ENCODE data around the gene SMTNL2.

The SMTNL2 gene

DNA sequence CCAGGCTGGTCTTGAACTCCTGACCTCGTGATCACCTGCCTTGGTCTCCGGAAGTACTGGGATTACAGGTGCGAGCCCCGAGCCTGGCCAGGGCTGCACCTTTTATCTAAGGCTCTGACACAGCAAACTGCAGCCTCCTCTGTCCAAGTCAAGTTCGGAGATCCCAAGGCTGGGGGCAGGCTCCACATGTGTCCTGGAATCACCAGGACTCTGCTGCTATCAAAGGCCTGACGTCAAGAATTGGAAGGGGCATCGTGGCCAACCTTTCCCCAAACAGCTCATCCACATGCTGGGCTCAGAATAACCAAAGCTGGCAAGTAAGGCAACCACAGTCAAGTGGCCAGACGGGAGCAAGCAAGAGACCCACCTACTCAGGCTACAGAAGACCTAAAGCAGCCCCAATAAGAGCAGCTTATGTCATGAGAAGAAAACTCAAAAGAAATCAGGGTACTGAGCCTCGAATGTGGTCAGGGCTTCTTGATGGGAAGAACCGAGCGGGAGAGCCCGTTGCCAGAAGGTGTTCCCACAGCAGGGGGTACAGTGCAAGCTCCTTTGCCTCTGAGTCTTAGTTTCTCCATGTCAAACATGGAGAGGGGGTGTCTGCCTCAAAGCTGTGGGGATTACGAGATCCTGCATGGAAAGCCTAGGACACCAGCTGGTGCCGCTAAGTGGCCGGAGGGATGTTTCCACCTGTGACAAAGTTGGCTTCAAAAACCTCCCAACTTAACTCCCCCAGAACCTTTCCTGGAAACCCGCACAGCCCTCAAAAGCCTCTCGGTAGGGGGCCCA is 37.0 kb upstream of the SMTNL2 start:
- DNase-seq: no peak

DNA sequence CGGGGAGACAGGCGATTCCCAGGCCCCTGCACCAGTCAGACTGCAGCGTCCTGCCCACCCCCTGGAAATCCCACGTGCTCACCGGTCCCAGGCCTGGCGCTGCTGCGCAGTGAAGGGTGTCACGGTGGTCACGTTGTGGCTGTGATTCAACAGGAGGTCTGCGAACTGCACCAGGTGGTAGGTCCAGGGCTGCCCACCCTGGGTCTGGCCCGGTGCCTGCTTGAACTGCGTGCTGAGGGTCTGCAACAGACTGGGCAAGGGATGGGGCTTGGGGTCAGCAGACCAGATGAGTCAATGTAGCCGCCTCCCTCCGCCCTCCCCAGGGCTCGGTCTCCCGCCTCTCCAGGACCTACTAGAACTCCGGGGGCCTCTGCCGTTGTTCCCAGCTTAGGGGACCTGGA is 36.3 kb upstream of the SMTNL2 start:
- DNase-seq: no peak

DNA sequence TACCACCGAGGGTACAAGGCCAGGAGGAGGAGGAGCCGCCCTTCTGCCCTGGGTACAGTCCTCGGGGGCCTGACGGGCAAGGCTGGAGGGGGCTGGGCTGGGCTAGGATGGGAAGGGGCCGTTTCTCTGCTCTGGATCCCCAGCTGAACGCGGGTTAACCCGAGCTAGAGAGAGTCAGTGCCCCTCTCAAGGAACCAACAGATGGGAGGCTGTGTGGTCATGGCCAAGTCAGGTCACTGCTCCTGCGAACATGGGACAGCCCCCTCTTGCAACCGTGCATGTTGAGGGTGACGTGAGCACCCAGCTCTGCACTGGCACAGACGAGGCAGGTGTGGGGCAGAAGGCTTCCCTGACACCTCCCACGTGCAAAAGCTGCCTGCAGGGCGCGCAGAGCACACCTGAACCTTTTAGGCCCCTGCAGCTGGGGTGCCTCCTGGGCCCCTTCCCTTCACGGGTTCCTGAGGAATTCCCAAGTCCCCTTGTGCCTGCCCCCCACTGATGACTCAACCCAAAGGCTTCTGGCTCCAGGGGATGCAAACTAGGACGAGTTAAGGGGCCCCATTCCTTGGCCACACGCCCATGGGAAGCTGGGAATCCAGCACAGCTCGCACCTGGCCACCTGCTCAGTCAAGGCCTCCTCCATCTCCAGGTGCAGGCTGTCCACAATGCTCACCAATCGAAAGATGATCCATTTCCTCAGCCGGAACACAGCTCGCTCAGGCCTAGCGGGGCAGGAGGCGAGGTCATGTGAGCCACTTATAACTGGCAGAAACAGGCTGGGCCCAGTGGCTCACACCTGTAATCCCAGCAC is 35.4 kb upstream of the SMTNL2 start:
- no peak for DNase-seq

DNA sequence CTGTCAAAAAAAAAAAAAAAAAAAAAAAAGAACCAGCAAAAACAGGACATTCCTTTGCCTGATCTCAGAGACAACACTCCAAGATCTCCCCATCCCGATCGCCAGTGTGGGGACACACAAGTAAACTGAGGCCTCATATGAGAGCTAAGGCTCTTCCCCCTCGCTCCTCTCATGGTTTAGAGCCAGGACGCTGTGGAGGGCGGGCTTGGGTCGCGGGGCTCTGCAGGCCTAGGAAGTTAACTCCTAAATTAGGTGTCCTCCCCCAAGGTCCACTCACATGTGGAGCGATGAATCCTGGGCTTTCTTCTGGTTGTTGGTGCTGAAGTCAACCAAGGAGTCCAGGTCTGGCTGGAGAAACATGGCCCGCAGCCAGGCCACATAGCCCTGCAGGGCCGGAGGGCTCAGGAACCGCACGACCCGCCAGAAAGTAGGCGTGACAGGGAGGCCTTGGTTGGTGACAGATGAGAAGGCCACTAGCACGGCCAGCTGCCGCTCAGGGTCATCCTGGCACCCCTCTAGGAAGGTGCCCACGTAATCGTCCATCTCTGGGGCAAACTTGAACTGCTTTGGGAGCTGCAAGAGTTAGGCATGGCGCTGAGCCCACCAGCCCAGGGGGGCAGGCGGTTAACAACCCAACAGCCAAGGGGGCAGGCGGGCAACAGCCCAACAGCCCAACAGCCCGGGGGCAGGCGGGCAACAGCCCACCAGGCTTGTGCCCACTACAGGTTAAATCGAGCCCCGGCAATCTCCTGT is 34.4 kb upstream of the SMTNL2 start:
- no peak for DNase-seq

DNA sequence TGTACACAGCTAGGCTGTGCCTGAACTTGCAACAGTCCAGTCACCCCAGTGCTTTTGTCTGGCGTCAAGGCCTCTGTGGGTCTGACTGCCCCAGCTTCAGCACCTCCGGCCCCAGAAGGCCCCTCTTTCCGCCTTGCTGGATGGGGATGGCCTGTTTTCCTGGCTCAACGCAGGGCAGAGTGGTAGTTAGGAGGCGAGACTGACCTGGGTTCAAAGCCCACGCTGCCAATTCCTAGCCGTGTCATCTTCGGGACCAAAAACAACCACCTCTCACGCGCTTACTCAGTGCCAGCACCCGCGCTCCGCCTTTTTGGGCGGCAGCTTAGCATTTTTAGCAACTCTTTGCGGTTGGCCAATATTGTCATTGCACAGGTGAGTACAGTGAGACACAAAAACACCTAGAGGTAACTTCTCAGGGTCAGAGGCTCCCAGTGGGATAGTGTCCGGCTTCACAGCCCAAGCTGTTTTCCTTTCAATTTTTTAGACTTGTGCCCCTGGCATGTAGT is 33.7 kb upstream of the SMTNL2 start:
- DNase-seq: no peak

DNA sequence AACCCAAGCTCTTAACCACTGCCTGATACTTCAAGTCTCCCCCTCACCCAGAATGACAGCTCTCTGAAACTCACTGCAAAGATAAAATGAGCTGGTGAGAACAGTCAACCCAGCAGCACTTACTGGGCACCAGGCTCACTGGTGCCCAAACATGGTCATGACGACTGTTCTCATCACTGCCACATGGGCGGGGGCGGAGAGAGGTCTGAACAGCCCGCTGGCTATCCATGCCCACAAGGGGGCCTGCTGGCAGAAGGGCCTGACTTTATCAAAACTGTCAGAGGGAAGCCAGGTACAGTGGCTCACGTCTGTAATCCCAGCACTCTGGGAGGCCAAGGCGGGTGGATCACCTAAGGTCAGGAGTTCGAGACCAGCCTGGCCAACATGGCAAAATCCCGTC is 33.2 kb upstream of the SMTNL2 start:
- no peak for DNase-seq

DNA sequence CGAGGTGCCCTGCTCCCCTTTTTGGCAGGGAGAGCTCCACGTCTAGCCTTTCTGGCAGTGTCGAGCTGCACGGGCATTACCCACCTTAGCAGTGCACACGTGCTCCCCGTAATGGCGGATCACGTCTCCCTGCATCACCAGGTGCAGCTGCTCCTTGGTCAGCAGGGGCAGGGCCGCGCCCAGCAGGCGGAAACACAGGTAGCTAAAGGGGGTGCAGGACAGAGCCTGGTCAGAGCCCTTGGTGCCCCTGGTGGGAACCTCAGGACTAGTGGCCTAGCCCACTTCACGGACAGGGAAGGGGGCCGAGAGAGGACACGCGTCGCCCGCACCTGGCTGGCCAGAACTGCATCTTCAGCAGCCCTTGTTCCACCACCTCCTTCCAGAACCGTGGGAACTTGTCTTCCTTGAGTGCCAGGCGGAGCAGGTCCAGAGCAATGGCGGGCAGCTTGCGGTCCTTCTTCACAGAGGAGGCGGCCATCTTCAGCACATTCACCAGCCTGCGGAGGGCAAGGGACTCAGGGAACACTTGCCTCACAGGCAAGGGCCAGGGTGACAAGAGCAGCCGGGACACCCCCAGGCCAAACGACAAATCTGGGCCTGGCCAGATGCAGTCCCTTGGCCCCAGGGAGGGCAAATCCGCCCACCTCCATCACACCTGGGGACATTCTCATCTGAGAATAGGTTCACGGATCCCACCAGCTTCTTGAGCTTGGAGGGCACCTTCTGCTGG is 32.4 kb upstream of the SMTNL2 start:
- DNase-seq: no peak

DNA sequence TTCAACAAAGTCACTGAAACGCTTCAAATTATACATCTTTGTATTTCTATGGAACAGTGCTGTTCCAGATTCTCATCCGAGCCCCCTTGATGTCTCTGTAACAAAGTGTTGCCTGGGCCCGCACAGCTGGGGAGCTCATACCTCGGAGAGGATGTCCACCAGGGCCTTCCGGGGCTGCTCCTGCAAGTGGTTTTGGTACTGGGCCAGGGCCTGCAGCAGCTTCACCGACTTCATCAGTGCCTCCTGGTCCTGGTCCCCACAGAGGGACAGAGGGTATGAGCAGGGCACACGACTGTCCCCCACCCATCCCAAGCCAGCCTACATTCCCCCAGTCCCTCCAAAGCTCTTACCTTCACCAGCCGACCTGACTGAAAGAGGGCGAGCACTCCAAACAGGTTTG is 30.7 kb upstream of the SMTNL2 start:
- DNase-seq: no peak

DNA sequence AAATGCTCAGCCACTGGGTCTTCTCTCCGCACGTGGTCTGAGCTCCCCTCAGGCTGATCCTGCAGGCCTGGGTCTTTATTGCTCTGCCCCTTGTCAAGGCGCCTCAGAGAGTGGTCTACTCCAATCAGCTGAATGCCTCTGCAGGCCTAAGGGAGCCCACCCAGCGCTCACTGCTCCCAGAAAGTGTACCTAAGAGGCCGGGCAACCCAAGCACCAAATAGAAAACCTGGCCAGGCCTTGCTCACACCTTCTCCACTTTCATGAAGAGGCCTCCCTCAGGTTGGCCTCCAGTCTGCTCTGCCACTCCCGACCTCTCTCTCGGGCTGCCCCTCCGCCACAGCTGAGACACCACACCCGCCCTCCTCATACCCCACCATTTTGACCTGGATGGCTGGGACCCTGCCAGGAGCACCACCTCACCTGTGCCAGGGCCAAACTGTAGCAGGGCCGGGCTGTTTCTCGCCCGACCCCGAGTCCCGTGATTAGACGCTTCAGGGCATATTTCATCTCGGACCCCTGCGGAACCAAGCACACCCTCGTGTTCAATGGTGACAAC is 29.8 kb upstream of the SMTNL2 start:
- DNase-seq: no peak

DNA sequence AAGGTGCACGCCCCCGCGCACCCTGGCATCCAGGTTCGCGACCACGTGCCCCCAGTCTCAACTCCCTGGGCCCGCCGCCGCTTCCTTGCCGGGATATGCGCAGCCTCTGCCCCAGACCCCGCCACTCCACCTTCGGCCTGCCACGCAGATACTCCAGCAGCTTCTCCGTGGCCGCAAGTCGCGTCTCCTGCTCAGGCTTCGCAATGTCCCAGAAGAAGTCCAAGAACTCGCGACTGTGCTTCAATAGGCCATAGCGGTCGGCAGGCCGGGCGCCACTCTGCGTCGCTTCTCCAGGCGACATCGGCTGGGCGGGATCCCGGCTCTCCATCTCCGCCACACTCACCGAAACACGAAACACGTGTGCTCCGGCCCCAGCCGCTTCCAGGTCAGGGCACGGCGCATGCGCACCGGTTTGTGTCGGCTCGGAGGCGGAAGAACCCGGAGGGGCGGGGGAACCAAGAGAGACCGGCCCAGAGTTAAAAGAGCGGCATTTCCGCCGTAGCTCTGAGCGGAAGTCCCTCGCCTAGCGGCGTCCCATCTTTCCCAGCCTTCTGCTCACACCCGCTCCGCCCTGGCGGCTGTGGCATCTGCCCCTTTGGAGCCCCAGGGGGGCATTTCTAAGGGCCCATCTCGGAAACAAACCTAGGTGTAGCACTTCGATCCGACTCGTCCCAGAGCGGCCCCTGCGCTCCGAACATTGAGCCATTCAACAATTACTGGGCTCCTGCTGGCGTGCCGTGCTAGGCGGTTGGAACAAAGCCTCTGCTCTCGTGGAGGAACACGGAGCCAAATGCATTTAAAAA is 29.1 kb upstream of the SMTNL2 start, which contains the start of gene MYBBP1A:
Gene MYBBP1A, minus strand, starts transcription at position 388 of the 803 bp plus-strand sequence. Its CDS starts 60 bp downstream, at position 328.
- peak; percentile 98 for DNase-seq

DNA sequence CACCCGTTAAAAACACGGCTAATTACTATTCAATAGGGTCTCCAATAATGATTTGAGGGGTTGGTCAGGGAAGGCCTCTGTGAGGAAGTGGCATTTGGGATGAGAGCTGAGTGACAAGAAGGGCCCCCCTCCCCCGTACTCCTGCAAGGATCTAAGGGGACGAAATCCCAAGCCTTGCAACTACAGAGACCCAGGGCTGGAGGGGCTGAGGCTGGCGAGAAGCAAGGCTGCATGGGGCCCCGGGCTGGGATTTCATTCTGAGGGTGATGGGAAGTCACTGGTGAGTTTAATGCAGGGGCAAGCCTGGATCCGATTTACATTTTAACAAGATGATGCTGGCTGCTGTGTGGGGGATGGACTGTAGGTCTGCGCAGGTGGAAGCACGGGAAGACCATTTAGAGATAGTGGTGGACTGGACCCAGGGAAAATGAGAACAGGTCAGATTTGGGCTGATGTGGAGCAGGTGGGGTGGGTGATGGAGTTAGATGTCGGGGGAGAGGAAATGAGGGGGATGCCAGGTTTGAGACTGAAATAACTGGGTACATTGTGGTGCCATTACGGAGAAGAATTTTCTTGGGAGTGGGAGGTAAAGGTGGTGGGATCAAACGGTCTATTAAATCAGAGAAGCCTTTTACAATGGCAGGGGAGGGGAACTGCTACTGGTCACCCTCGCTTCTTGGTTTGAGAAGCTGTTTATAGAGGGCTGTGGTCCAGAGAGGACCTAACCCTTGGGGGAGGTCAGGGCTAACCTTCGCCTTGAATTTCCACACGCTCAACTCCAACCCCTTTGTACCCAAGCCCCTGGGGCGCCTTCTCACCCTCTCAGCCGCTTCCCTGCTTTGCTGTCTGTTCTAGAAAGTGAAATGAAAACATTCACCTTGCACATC is 28.2 kb upstream of the SMTNL2 start:
- DNase-seq: no peak

DNA sequence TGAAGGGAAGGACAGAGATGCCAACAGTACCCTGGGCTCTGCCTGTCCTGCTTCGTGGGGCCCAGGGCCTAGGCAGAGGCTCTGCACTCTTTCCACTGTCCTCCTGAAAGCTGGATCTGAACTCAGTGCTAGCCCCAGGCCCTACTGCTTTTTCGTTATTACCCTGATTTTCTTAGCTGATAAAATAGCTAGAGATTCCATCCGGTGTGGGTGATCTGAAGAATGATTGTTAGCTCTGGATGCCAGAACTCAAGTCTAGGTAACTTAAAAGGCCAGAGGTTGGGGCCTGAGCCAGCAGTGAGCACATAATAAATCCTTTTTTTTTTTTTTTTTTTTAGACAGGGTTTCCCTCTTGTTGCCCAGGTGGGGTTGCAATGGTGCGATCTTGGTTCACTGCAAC is 27.3 kb upstream of the SMTNL2 start:
- DNase-seq: no peak

DNA sequence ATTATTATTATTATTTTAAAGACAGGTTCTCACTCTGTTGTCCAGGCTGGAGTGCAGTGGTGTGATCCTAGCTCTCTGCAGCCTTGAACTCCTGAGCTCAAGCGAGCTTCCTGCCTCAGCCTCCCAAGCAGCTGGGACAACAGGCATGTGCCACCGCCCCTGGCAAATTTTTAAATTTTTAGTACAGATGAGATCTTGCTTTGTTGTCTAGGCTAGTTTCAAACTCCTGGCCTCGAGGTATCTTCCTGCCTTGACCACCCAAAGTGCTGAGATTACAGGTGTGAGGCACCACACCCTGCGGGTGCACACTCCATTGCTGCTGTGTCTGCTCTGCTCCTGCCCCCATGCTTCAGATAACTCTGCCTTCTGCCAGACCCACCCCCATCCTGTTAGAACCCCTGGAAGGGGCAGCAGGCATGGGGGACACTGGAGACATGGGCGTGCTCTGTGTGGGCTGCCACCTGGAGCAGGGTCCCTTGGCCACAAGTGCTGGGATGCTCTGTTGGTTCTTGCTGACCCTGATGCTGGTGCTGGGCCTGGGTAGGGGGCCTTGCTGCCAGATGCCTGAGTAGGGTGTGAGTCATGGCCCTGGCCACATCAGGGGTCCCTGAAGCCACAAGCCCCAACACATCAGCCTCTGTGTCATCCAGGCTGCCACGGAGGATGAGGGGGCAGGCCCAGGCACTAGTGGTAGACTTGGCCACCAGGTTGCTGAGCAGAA is 26.5 kb upstream of the SMTNL2 start:
- DNase-seq: no peak

DNA sequence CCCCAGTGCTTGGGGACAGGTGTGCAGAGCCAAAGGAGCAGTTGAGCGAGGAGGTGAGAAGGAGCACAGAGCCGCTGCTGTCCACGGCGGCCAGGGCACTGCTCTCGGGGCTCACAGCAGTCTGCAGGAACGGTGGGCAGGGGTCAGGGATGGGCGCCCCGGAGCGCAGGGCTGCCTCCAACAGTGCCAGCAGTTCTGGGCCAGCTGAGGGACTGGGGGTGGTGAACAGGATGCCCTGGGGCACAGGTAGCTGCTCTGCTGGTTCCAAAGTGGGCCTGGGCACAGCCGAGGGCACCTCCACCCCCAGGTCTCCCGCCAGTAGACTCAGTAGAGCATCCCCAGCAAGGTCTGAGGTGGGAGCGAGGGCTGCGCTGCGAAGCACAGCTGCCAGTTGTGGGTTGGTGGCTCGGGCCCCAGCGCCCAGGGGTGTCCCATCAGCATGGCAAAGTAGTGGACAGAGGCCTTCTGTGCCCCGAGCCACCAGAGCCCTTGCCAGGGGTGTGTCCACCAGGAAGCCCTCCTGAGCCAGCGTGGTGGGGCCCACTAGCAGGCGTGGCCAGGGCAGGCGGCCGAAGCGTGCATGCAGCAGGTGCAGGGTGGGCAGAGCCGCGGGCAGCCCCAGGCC is 25.9 kb upstream of the SMTNL2 start:
- DNase-seq: no peak

DNA sequence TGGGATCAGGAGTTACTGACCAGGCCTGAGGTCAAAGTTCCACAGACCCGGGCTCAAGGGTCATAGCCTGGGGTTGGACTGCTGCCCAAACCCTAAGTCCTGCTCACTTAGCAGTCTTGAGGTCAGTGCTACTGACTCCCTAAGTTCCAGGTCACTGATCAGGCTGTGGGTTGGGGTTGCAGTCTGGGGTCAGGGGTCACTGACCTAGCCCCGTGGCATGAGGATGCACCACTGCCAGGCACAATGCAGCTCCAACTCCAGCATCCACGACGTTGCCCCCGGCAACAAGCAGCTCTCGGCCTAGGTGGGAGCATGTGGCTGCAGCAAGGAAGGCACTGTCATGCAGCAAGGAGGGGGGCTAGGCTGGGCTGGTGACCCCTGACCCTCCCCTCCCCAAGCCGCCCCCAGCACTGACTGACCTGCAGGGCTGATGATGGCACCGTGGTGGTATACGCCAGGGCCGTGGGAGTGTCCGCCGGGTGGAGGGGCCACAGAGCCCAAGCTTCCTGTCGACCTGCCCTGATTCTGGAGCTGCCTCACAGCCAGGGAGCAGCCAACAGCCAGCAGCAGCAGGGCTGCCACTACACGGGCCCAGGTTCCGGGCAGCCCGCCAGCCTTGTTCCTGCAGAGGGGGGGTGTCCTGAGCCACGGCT is 25.1 kb upstream of the SMTNL2 start:
- DNase-seq: no peak

DNA sequence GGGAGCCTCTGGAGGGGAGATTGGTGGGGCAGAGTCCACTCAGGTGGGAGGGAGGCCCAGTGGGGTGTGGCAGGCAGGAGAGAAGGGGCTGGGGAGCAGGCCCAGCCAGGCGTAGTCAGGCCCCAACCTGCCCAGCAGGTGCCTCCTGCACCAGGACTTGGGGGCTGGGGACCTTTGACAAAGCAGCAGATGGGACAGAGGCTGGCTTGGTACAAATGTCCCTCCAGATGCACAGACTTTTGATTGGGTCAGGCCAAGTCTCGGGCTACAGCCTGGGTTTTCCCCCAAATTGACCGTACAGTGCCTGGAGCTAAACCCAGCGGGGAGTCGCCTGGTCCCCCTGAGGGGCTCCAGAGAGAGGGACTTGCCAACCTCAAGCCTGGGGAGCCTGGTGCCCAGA is 24.4 kb upstream of the SMTNL2 start:
- no peak for DNase-seq

DNA sequence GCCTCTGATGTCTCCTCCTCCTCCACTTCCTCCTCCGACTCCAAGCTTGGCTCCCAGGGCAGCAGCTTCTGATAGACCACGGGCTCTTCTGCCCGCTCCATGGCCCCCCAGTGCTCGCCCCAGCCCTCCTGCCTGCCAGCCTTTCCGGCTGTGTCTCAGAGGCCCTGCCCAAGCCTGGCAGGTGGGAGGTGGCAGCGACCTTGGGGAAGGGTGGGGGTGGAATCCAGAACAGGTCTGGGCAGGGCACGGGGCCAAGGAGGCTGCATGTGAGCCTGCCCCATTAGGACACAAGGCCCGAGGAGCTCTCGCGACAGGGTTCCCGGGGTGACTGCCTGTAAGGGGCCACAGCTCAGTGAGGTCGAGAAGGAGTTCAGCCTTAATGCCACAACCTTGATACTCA is 23.9 kb upstream of the SMTNL2 start, which contains the start of gene GGT6:
Gene GGT6, minus strand, starts transcription at position 157 of the 400 bp plus-strand sequence. Its CDS starts 56 bp downstream, at position 101.
- no peak for DNase-seq

DNA sequence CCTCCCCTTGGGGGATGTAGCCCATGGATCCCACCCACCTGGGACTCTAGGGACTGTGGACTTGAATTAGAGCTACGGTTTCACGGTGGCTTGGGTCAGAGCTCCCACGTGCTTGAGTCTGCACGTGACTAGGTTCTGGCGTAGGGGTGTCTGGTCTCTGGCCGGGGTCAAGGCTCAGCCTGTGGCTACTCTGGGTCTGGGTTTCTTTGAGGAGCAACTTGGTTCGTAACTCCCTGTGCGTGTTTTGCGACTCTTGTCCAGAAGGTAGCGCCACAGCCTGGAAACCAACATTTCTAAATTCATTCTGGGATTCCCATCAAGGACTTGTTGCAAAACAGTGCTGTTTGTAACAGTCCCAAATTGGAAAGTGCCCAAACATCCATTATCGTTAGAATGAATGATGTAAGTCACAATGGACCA is 23.5 kb upstream of the SMTNL2 start:
- no peak for DNase-seq
